ENCODE measurements around the gene FAM163B.

GRCh38 chr9:133533857-133534256 lies 75.3 kb downstream of the FAM163B start:
- TF ChIP-seq CTCF (IDR thresholded peaks at IDR 0.05) (no peak), USF2 (IDR thresholded peaks at IDR 0.05; ENCODE audit: borderline replicate concordance, low read depth, low read length) (no peak), NFIC (IDR thresholded peaks at IDR 0.05; ENCODE audit: borderline replicate concordance) (no peak), RFX5 (IDR thresholded peaks at IDR 0.05; ENCODE audit: low read length) (no peak), JUND (IDR thresholded peaks at IDR 0.05) (no peak)

Measured in SK-N-SH (cell line).